Left ventricle myocardium inferior (tissue), 1 donor: Measurements from ENCODE around the gene DAG1. TPM values are rescaled to one million over a fixed set of nuclear protein-coding genes. Genes with fewer than 3 reads are reported as not detected.

ENCODE experiments used
- DNase-seq: peaks from one replicate; pipeline ENCODE4 v3.0.0-alpha.2; 2020
- H3K27ac ChIP-seq: fragments of 200-600 bp; replicated peaks from 2 replicates; pipeline ENCODE4 v1.8.0; 2021
- H3K27me3 ChIP-seq: fragments of 200-600 bp; 2 replicates; pipeline ENCODE4 v1.8.0; 2021; ENCODE audit warnings: low read depth
- H3K36me3 ChIP-seq: fragments of 200-600 bp; 2 replicates; pipeline ENCODE4 v1.8.0; 2021
- H3K4me1 ChIP-seq: fragments of 200-600 bp; 2 replicates; pipeline ENCODE4 v1.8.0; 2021
- H3K4me3 ChIP-seq: fragments of 200-600 bp; 2 replicates; pipeline ENCODE4 v1.8.0; 2021; ENCODE audit warnings: mild to moderate bottlenecking, moderate library complexity
- H3K9me3 ChIP-seq: fragments of 200-600 bp; replicated peaks from 2 replicates; pipeline ENCODE4 v1.8.0; 2021
- intact Hi-C: fragments of 100-400 bp; cut with micrococcal nuclease; formaldehyde crosslinking; loops from one replicate; pipeline ENCODE4 v1.11.0; 2022
- total RNA-seq: library from RNA; stranded (reverse); fragmentation: NEBNext Ultra II Directional; extraction: Animal tissue kit (Norgen Biotek cat#: 25700); gene quantifications from one replicate; pipeline ENCODE4 v1.2.1, GENCODE V29; 2021
- TF ChIP-seq, protein P1 (sequence below): fragments of 200-600 bp; IDR thresholded peaks from 2 replicates; pipeline ENCODE4 v1.8.0; 2021; ENCODE audit warnings: antibody characterized with exemption, mild to moderate bottlenecking, borderline replicate concordance
- donor health status: DM: no; HTN: yes; CAD: no; lungs with severe emphysema.

DAG1 gene
- total RNA-seq, 1 donor from 2014 or later = 117 TPM

GRCh38 chr3:49506906-49507305, 36.8 kb downstream of the DAG1 start:
- intact Hi-C loops = no loop called here
- no peak overlapping the region for H3K4me3 ChIP-seq
- no peak for DNase-seq
- no peak overlapping the region for H3K27ac ChIP-seq
- no peaks in the 10 kb centered on the region for H3K27me3 ChIP-seq
- TF ChIP-seq, protein P1, sequence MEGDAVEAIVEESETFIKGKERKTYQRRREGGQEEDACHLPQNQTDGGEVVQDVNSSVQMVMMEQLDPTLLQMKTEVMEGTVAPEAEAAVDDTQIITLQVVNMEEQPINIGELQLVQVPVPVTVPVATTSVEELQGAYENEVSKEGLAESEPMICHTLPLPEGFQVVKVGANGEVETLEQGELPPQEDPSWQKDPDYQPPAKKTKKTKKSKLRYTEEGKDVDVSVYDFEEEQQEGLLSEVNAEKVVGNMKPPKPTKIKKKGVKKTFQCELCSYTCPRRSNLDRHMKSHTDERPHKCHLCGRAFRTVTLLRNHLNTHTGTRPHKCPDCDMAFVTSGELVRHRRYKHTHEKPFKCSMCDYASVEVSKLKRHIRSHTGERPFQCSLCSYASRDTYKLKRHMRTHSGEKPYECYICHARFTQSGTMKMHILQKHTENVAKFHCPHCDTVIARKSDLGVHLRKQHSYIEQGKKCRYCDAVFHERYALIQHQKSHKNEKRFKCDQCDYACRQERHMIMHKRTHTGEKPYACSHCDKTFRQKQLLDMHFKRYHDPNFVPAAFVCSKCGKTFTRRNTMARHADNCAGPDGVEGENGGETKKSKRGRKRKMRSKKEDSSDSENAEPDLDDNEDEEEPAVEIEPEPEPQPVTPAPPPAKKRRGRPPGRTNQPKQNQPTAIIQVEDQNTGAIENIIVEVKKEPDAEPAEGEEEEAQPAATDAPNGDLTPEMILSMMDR = no peak
- H3K9me3 ChIP-seq = no peaks in the 10 kb centered on the region
- peaks cover 11% of the 10 kb centered on the region for H3K4me1 ChIP-seq
- peaks cover 22% of the 10 kb centered on the region for H3K36me3 ChIP-seq

- Histone ChIP-seq H3K27me3 (no peaks in the 10 kb centered on the region), H3K36me3 (peaks cover 36% of the 10 kb centered on the region), H3K27ac (no peak overlapping the region), H3K4me1 (peaks cover 14% of the 10 kb centered on the region), H3K9me3 (no peaks in the 10 kb centered on the region), H3K4me3 (no peak overlapping the region)
- DNase-seq = no peak
- intact Hi-C loops = no loop called here
- TF ChIP-seq, protein P1 = no peak
These were observed 39.0 kb downstream of the DAG1 start for GRCh38 chr3:49509028-49509561.

- H3K36me3 ChIP-seq = peaks cover 47% of the 10 kb centered on the region
- TF ChIP-seq, protein P1 = no peak
- intact Hi-C loops = no loop called here
- DNase-seq = no peak
- H3K27ac ChIP-seq = no peak overlapping the region
- no peak overlapping the region for H3K4me3 ChIP-seq
- peaks cover 23% of the 10 kb centered on the region for H3K4me1 ChIP-seq
- no peaks in the 10 kb centered on the region for H3K9me3 ChIP-seq
- H3K27me3 ChIP-seq = no peaks in the 10 kb centered on the region
These were observed 41.6 kb downstream of the DAG1 start for GRCh38 chr3:49511639-49512038.

DNA sequence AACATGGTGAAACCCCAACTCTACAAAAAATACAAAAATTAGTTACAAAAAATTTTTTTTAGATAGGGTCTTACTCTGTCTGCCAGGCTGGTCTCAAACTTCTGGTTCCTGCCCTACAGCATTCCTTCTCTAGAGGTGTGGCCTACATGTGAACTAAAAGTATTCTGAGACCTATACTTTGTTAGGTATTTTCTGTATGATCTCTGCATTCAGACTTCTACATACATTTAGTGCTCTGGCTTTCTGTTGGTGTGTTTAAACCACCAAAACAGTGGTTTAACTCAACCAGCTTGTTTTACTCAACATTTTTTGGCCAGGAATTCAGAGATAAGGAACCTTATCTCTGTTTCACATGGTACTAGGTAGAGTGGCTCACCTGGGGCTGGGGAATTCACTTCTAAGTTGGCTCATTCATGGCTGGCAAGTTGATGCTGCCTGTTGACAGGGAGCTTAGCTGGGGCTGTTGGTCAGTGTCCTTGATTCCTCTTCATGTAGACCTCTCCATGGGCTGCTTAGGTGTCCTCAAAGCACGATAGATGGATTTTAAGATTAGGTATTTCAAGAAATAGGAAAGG, 42.8 kb downstream of the DAG1 start:
- TF ChIP-seq, protein P1 = no peak
- no peak overlapping the region for H3K27ac ChIP-seq

GRCh38 chr3:49513494-49514124, 43.5 kb downstream of the DAG1 start:
- Histone ChIP-seq H3K4me3 (no peak overlapping the region), H3K4me1 (peaks cover 43% of the 10 kb centered on the region), H3K27me3 (no peaks in the 10 kb centered on the region), H3K9me3 (no peaks in the 10 kb centered on the region), H3K36me3 (peaks cover 66% of the 10 kb centered on the region), H3K27ac (no peak overlapping the region)
- TF ChIP-seq, protein P1 = no peak
- no peak for DNase-seq
- intact Hi-C loops = no loop called here

More for the DNA sequence above, 42.8 kb downstream of the DAG1 start:
- intact Hi-C loops = no loop called here
- H3K4me1 ChIP-seq = peaks cover 36% of the 10 kb centered on the region
- no peak overlapping the region for H3K4me3 ChIP-seq
- no peaks in the 10 kb centered on the region for H3K9me3 ChIP-seq
- no peaks in the 10 kb centered on the region for H3K27me3 ChIP-seq
- peaks cover 59% of the 10 kb centered on the region for H3K36me3 ChIP-seq
- no peak for DNase-seq
